SK-N-SH (cell line): Measurements from ENCODE around the gene CREBL2. TPM values are rescaled to one million over a fixed set of nuclear protein-coding genes. Genes with fewer than 3 reads are reported as not detected.

ENCODE experiments used
- CTCF ChIA-PET: fragments of 300-600, 350-600 bp; formaldehyde crosslinking; extraction: SDS; loops from one replicate; lab custom pipeline; 2021; lab: Yijun Ruan, JAX
- POLR2A ChIA-PET: fragments of 350-600 bp; sonication (Branson Sonifier 250); formaldehyde crosslinking; extraction: SDS; loops from one replicate; lab custom pipeline; 2020; ENCODE audit warnings: antibody characterized with exemption, inconsistent platforms; lab: Yijun Ruan, JAX
- DNase-seq: peaks from one replicate; pipeline ENCODE4 v3.0.0; 2012
- H2AFZ ChIP-seq: fragments of 200-600 bp; sonication (generic); 2 replicates; pipeline ENCODE4 v1.8.1; 2016; ENCODE audit warnings: antibody characterized with exemption, mild to moderate bottlenecking, low read depth
- H3F3A ChIP-seq: fragments of 200-600 bp; sonication (generic); replicated peaks from 2 replicates; pipeline ENCODE3; 2016; ENCODE audit warnings: antibody characterized with exemption, mild to moderate bottlenecking; ENCODE audit not compliant: insufficient read depth
- H3K27ac ChIP-seq, 2 experiments: fragments of 200-500 bp in 1 of 2; fragments of 200-600 bp in 1 of 2; sonication (Bioruptor generic) in 1 of 2; sonication (generic), shearing (Covaris generic) in 1 of 2; 2 replicates each; pipeline versions ENCODE4 v1.5.1 to v1.6.1; 2014 to 2016; ENCODE audit warnings: low read depth in 2 of 2, inconsistent platforms in 1 of 2, low read length in 1 of 2, mild to moderate bottlenecking in 1 of 2, mixed read lengths in 1 of 2
- H3K27me3 ChIP-seq: fragments of 200-600 bp; sonication (generic), shearing (Covaris generic); 2 replicates; pipeline ENCODE4 v1.6.1; 2016; ENCODE audit warnings: mixed run types; ENCODE audit not compliant: insufficient read depth
- H3K36me3 ChIP-seq, 2 experiments: fragments of 200-500 bp in 1 of 2; fragments of 200-600 bp in 1 of 2; sonication (Bioruptor generic) in 1 of 2; sonication (generic) in 1 of 2; replicated peaks in 1 of 2; 2 replicates each; pipeline versions ENCODE3 to v1.5.1; 2014 to 2016; ENCODE audit warnings: low read length in 1 of 2, mild to moderate bottlenecking in 1 of 2; ENCODE audit not compliant: insufficient read depth in 2 of 2, control insufficient read depth in 1 of 2
- H3K4me1 ChIP-seq, 2 experiments: fragments of 200-500 bp in 1 of 2; fragments of 200-600 bp in 1 of 2; sonication (Bioruptor generic) in 1 of 2; sonication (generic), shearing (Covaris generic) in 1 of 2; 2 replicates each; pipeline versions ENCODE4 v1.5.1 to v1.6.1; 2014 to 2016; ENCODE audit warnings: low read depth in 1 of 2, low read length in 1 of 2, mixed run types in 1 of 2; ENCODE audit not compliant: insufficient read depth in 2 of 2, control insufficient read depth in 1 of 2
- H3K4me2 ChIP-seq: fragments of 200-600 bp; sonication (generic), shearing (Covaris generic); 2 replicates; pipeline ENCODE4 v1.6.1; 2017; ENCODE audit warnings: mixed run types
- H3K4me3 ChIP-seq, 2 experiments: fragments of 200-500 bp in 1 of 2; fragments of 200-600 bp in 1 of 2; sonication (Bioruptor generic) in 1 of 2; sonication (generic), shearing (Covaris generic) in 1 of 2; 2 replicates each; pipeline versions ENCODE4 v1.5.1 to v1.8.1; 2014 to 2016; ENCODE audit warnings: low read depth in 2 of 2, inconsistent platforms in 1 of 2, low read length in 1 of 2, mild to moderate bottlenecking in 1 of 2, mixed read lengths in 1 of 2, moderate library complexity in 1 of 2
- H3K79me2 ChIP-seq: fragments of 200-600 bp; sonication (generic); 2 replicates; pipeline ENCODE4 v1.8.1; 2017; ENCODE audit warnings: mild to moderate bottlenecking; ENCODE audit not compliant: insufficient read depth
- H3K9ac ChIP-seq: fragments of 200-600 bp; sonication (generic); 2 replicates; pipeline ENCODE4 v1.6.1; 2017; ENCODE audit warnings: mixed run types
- H3K9me2 ChIP-seq: fragments of 200-600 bp; sonication (generic); 2 replicates; pipeline ENCODE4 v1.6.1; 2017; ENCODE audit warnings: mixed run types
- H3K9me3 ChIP-seq: fragments of 200-600 bp; sonication (generic); 2 replicates; pipeline ENCODE4 v1.6.1; 2017; ENCODE audit warnings: mixed run types, mild to moderate bottlenecking, moderate library complexity
- H4K20me1 ChIP-seq: fragments of 200-600 bp; sonication (generic); 2 replicates; pipeline ENCODE4 v1.6.1; 2017; ENCODE audit warnings: mild to moderate bottlenecking, mixed run types; ENCODE audit not compliant: insufficient read depth
- ELF1 ChIP-seq: IDR thresholded peaks from 2 replicates; pipeline ENCODE4 v1.4.0; 2012
- EZH2phosphoT487 ChIP-seq: fragments of 200-600 bp; sonication (generic); IDR thresholded peaks from 2 replicates; pipeline ENCODE4 v1.6.1; 2017; ENCODE audit warnings: low read depth, mixed run types, mild to moderate bottlenecking, antibody characterized with exemption, moderate library complexity, borderline replicate concordance
- GABPA ChIP-seq: IDR thresholded peaks from 2 replicates; pipeline ENCODE4 v1.4.0; 2012; ENCODE audit warnings: low read depth, mild to moderate bottlenecking
- GATA2 ChIP-seq: sonication (generic); formaldehyde crosslinking; IDR thresholded peaks from 2 replicates; pipeline ENCODE4 v1.5.0; 2020; ENCODE audit warnings: mild to moderate bottlenecking, missing genetic modification reagents
- MXI1 ChIP-seq: IDR thresholded peaks from 2 replicates; pipeline ENCODE4 v1.6.1; 2012; ENCODE audit warnings: mild to moderate bottlenecking, low read depth, low read length, improper control_type of control experiment
- POLR2AphosphoS5 ChIP-seq: IDR thresholded peaks from 2 replicates; pipeline ENCODE4 v1.6.1; 2012; ENCODE audit warnings: low read depth, low read length
- RAD21 ChIP-seq: IDR thresholded peaks from 2 replicates; pipeline ENCODE4 v1.6.1; 2012; ENCODE audit warnings: mild to moderate bottlenecking, low read length
- RCOR1 ChIP-seq: fragments of 150-350 bp; IDR thresholded peaks from 2 replicates; pipeline ENCODE4 v1.6.1; 2017; ENCODE audit warnings: antibody characterized with exemption, low read length
- REST ChIP-seq: IDR thresholded peaks from 2 replicates; pipeline ENCODE4 v1.6.1; 2012; ENCODE audit warnings: mild to moderate bottlenecking, low read depth, low read length, moderate library complexity
- RXRA ChIP-seq: IDR thresholded peaks from 2 replicates; pipeline ENCODE4 v1.4.0; 2012; ENCODE audit warnings: low read depth, mild to moderate bottlenecking, borderline replicate concordance
- TCF12 ChIP-seq: IDR thresholded peaks from 2 replicates; pipeline ENCODE4 v1.4.0; 2012
- WGBS: methylation state at CpG from one replicate; pipeline ENCODE4 v1.1.6; 2017; ENCODE audit warnings: low lambda C conversion rate; 5-methylcytosine and 5-hydroxymethylcytosine counted together
- polyA plus RNA-seq, 3 experiments: library from polyadenylated mRNA; depleted of rRNA; stranded (reverse); fragments of >200 nt; gene quantifications; 2 replicates each; pipeline ENCODE4 v1.2.3, GENCODE V29; 2012

CREBL2 gene
- polyA plus RNA-seq, 1 of the 3 experiments (the other 2 are of a cell fraction) = 12.6 TPM

GRCh38 chr12:12562585-12563261 lies 49.0 kb upstream of the CREBL2 start, which contains the start of gene DUSP16 (continued):
- TF ChIP-seq REST = no peak
- no peak for TF ChIP-seq RCOR1
- TF ChIP-seq EZH2phosphoT487 = no peak
- TF ChIP-seq TCF12 = no peak
- no peak for TF ChIP-seq RXRA
- TF ChIP-seq RAD21 = no peak
- TF ChIP-seq MXI1 = peak; percentile 44; the same call in 1 of the 2 replicates
- TF ChIP-seq GABPA = peak; percentile 14; the same call in 1 of the 2 replicates
- TF ChIP-seq ELF1 = no peak
- TF ChIP-seq GATA2 (CRISPR knock-in tag) = no peak

- H3K36me3 ChIP-seq = no peaks in the 10 kb centered on the region
- ChIA-PET CTCF (interaction anchor here (0.7 to 3.6 kb wide), 35 partner anchors 9 to 207 kb away, joined by 3 to 28 read pairs (median 4); partner anchors contain the start of gene BORCS5), POLR2A (interaction anchor here (0.6 to 1.2 kb wide), 4 partner anchors 57 to 207 kb away, joined by 3 to 4 read pairs (median 3); partner anchors contain the start of gene BORCS5)
- H3K79me2 ChIP-seq = peaks cover 37% of the 10 kb centered on the region
- no peak for DNase-seq
- no peaks in the 10 kb centered on the region for H4K20me1 ChIP-seq
- peaks cover 8 to 17% of the 10 kb centered on the region in 2 experiments; a peak in 3 of 4 replicates for H3K4me1 ChIP-seq
- TF ChIP-seq POLR2AphosphoS5 = no peak
- no peak for TF ChIP-seq RXRA
- peak overlapping the region; percentile 78 for H2AFZ ChIP-seq
- peak overlapping the region; percentile 86 for H3K9ac ChIP-seq
- H3K27me3 ChIP-seq = no peaks in the 10 kb centered on the region
- H3K9me2 ChIP-seq = no peaks in the 10 kb centered on the region
- WGBS = 62% methylated on average over 11 of the region's 11 CpGs
- peaks cover 12% of the 10 kb centered on the region for H3F3A ChIP-seq
- peak overlapping the region; percentile 88 for H3K4me2 ChIP-seq
- H3K27ac ChIP-seq = peak overlapping the region; percentile 94 to 96
- peak overlapping the region; percentile 75 to 93 for H3K4me3 ChIP-seq
- H3K9me3 ChIP-seq = no peaks in the 10 kb centered on the region
Measured at GRCh38 chr12:12563290-12563928, 48.3 kb upstream of the CREBL2 start.
